Skin of body (tissue), 2 donors: ENCODE data around the gene LMO7. TPM values are rescaled to one million over a fixed set of nuclear protein-coding genes. Genes with fewer than 3 reads are reported as not detected.
"Not testable (repeated sequence)": the region's sequence is repeated elsewhere in the genome, so short reads cannot be mapped to it uniquely, and the experiment has no call there.

Experiments used
- DNase-seq: peaks from one replicate; lab custom pipeline; 2025; lab: John Stamatoyannopoulos, UW
- total RNA-seq: library from RNA; depleted of rRNA; stranded (reverse); fragments of >200 nt; gene quantifications from one replicate; pipeline ENCODE4 v1.2.3, GENCODE V29; 2014

LMO7 gene
- total RNA-seq, 1 donor from 2014 or later, result 139 TPM

GRCh38 chr13:75739244-75739868 lies 103.2 kb downstream of the LMO7 start:
- no peak for DNase-seq

GRCh38 chr13:75740031-75740430 lies 103.9 kb downstream of the LMO7 start:
- no peak for DNase-seq

DNA sequence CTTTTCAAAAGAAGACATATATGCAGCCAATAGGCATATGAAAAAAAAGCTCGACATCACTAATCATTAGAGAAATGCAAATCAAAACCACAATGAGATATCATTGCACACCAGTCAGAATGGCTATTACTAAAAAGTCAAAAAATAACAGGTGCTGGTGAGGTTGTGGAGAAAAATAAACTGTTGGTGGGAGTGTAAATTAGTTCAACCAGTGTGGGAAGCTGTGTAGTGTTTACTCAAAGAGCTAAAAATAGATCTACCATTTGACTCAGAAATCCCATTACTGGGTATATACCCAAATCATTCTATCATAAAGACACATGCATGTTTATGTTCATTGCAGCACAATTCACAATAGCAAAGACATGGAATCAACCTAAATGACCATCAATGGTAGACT lies 106.9 kb downstream of the LMO7 start:
- not testable (repeated sequence) for DNase-seq

DNA sequence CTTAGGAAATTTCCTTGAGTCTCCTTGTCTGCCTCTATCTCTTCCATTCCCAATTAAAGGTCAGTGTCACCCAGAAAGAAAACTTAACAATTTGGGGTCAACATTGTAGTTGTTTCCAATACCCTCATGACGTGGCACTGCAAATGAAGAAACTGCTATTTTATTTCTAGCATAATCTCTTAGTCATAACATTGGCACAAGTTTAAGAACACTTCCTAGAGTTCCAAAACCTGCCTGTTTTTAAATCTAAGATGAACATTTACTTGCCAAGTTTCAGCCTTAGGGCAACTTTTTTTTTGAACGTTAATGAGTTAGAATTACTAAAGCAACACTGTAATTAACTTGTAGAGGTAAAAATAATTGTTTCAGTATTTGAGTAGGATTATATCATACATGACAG lies 108.0 kb downstream of the LMO7 start:
- DNase-seq, result no peak

DNA sequence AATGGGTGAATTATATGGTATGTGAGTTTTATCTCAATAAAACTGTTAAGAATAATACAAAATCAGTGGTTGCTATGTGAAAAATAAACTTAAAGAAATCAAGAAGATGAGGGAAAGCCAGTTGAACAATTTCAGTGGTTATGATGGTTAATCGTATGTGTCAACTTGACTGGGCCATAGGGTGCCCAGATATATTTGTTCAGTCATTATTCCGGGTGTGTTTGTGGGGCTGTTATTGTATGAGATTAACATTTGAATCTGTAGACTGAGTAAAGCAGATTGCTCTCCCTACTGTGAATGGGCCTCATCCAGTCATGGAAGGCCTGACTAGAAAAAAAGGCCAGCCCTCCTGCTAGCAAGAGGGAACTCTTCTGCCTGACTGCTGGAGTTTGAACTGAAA lies 109.3 kb downstream of the LMO7 start:
- no peak for DNase-seq

DNA sequence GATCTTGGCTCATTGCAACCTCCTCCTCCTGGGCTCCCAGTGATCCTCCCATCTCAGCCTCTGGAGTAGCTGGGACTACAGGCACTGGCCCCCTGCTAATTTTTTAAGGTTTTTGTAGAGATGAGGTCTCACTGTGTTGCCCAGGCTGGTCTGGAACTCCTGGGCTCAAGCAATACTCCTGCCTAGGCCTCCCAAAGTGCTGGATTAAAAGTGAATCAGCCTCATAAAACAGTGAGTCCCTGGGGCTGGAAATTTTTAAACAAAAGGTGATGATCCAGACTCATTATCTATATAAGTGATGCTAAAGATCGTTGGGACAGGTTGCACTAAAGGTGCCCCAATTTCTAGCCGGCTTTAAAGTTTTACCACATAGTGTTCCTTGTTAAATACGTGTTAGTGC lies 112.7 kb downstream of the LMO7 start:
- DNase-seq, result no peak

DNA sequence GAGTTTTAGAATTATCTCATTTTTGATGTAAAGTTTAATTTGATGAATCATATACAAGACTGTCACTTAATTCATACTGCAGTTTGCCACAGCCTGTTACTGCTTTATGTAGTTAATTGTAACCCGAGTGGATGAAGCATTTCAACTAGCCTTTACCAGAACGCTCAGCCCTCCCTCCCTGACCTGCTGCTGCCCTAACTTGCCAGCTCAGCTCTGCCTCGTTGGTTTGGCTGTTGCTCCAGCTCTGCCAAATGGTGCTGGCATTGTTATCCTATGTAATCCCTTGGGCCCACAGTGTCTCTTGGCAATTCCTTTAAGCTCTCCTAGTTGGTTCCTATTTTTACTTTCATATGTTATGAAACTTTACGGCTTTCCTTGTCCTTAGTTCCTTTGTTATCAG lies 113.3 kb downstream of the LMO7 start:
- DNase-seq, result no peak

GRCh38 chr13:75751350-75751749 lies 115.2 kb downstream of the LMO7 start:
- DNase-seq, result no peak

- DNase-seq, result no peak
These were observed 116.7 kb downstream of the LMO7 start for GRCh38 chr13:75752826-75753225.

GRCh38 chr13:75754936-75755335 lies 118.8 kb downstream of the LMO7 start:
- DNase-seq, result no peak

DNA sequence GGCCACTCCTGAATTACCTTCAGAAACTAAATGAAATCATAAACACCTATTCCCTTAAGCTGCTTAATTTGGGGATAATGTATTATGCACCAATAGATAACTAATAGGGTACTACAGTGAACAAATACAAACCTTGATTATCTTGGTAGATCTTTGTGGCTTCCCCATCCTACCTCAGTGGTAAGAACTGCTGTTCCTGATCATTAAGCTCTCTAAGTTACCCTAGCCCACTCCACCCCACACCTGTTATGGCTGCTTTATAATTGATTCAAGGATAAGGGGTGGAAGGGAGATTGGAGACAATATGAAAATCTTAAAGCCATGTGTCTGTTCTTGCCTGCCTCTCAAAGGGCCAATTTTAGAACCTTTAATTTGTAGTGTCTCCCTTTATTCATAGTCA lies 121.2 kb downstream of the LMO7 start:
- no peak for DNase-seq

- DNase-seq, result no peak
These were observed 123.4 kb downstream of the LMO7 start for GRCh38 chr13:75759531-75759930.

DNA sequence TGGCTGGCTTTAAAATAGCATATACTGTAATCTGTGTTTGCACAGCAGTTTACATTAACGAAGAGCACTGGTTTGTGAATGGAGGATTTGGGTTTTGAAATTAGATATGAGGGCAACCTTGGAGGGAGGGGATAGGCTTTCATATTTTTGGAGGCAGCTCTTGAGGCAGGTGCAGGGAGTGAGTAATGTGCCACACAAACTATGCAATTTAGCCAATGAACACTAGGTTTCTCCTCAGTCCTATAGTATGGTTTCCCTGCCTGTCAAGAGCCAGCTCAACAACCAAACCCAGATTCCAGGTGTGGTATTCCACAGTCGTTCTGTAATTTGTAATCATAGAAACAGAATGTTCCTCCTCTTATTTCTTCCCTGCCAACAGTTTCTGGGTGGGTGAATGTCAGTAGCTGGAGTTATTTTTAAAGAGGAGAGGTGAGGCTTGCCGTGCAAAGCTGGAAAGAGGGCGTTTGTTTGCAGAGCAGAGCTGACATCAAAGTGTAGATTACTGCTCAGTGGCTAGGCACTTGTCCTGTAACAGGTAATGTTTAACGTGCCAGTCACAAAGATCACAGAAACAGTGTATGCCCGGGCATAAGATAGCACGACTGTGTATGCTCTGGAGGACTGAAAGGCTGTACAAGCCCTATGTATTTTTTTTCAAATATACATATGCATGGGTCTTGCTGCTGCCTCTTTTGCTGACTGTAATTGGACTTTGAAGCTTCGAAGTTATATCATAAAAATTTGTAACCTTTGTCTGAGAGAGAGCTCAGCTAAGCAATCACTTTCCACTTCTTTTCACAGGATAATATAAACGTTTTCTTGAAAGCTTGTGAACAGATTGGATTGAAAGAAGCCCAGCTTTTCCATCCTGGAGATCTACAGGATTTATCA lies 124.2 kb downstream of the LMO7 start:
- no peak for DNase-seq

DNA sequence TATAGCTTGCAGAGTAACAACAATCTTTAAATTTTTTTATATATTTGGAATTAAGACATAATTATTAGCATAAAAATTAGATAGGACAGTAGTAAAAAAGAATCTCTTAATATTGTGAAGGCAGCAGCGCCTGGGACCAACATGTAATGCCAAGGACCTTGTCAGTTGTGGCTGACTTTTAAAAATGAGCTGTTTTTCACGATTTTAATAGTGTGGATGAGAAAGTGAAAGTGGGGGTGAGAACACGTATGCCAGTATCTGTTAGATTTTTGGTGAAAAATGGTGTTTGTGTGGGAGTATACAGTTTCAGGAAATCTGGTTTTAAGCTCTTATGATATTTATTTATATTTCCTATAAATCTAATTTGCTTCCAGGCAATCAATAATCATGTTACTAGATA lies 125.2 kb downstream of the LMO7 start:
- DNase-seq, result no peak

GRCh38 chr13:75762076-75762937 lies 126.2 kb downstream of the LMO7 start:
- DNase-seq, result no peak

DNA sequence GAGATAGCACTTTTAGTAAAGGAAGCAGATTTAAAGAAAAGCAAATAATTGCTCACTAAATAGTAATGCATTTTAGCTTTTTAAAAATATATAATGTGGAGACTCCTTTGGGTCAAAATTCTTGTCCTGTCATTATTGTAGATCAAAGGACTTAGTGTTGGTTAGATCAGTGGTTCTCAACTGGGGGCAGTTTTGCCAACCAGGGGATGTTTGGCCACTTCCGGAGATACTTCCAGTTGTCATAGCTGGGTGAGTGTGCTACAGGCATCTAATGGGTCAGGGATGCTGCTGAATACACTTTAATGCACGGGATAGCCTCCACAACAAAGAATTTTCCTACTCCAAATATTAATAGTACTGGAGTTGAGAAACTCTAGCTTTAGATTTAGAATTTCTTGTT lies 126.8 kb downstream of the LMO7 start:
- DNase-seq, result no peak

GRCh38 chr13:75763512-75763911 lies 127.4 kb downstream of the LMO7 start:
- no peak for DNase-seq

DNA sequence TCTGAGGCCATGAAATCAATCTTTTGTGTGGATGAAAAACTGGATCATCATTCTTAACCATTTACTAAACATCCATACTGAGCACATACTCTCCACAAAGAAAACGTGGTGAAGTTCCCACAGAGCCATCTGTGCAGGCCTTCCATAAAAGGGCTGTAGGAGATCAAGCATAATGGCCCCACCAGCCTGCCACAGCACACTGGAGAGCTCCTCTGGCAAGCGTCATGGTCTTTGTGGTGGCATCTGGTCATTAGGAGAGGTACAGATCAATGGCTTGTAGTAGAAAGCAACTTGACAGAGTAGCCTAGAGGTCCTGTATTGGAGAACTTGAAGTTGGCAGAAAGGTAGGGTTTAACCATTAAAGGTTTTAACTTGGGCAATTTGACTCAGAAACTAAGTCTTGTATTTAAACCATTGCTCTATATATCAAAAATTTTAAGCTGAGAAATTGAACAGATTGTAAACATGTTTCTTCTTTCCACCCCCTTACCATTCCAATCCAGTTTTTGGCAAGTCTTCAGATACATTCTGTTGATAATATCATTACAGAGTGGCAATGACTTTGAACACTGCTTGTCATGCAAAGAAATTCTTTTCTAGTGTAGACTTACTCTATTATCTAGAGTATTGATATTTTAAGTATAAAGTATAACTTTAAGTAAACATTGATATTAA lies 128.3 kb downstream of the LMO7 start:
- DNase-seq, result no peak

DNA sequence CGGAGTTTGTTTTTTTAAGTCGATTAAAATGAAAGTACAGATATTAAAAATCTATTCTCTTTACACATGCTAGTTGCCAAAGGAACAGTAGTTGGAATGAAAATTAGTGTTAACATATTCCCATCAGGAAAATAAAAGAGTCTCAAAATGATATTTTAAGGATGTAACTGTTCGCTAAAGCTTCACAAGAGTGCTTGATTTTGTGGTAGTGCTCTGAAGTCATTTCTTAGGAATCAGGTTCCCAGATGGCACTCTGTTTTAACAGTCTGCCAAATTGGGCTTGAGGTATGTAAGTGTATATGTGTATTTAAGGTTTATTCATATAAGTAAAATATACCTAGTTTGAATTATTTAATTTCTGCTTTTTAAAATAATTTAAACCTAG lies 128.8 kb downstream of the LMO7 start:
- DNase-seq, result no peak

DNA sequence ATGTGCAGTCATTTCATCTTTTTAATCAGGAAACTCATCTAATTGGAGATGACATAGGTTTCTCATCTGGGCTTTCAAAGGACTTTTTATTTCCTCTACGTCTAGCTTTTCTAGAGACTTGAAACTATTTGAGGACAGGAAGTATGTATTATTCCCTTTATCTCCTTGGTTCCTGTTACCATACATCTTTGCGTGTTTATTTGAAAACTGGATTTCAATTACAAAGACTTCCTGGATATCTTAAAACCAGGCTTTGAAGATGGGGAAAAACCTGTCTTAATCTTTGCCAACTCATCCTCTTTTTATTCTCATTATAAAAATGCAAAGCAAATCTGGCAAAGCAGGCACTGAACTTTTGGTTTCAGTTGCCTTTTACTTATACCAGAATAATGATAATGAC lies 130.5 kb downstream of the LMO7 start:
- no peak for DNase-seq

DNA sequence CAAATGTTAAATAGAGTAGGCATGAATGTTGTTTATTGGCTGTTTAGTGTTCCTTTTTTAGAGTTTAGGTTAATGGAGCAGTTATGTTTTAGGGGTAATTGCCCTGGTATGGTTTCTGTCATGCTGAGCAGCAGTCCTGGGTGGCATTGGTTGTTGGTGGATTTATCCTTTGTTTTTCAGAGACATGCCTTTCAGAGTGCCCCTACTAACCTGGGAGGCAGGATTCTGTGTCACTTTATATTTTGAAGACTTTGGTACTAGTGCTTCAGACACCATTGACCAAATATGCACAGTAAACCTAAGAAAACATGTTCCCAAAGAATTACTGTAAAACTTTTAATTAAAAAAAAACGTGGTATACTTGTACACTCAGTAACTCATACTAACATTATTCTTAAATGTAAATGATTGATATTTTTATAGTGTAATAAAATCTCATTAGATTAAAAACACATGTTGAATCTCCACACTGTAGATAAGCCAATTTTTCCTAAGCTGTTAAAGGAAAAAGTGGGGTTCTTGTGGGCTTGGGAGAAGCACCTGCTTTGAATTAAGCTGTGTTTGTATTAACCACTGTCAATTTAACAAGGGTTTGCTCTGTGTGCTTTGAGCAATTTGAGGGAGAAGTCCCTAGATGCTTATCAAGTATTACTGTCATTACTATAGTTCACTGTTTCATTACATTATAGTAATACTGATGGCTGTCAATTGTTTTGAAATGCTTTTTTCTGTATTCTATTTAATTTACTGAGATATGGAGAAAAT lies 133.2 kb downstream of the LMO7 start:
- DNase-seq, result peak; percentile 41
